Sigmoid colon (tissue), 4 donors: ENCODE measurements around the gene SLC35G4.

Experiments
- POLR2A ChIP-seq, 2 donors: fragments of 450-650 bp; IDR thresholded peaks; one replicate each; pipeline ENCODE4 v1.6.1; 2016; ENCODE audit warnings: antibody characterized with exemption in 2 of 2, mild to moderate bottlenecking in 2 of 2, moderate library complexity in 2 of 2
- POLR2AphosphoS5 ChIP-seq, 4 donors: sonication (generic); formaldehyde crosslinking; IDR thresholded peaks; one replicate each; pipeline ENCODE4 v1.6.1; 2017; ENCODE audit warnings: antibody characterized with exemption in 4 of 4
- TF ChIP-seq, protein P1 (sequence below), 4 experiments: fragments of 450-650 bp in 3 of 4; fragments of 200-600 bp in 1 of 4; IDR thresholded peaks; one replicate each; pipeline ENCODE4 v1.5.1; 2016 to 2019; ENCODE audit warnings: antibody characterized with exemption in 4 of 4, mild to moderate bottlenecking in 3 of 4, moderate library complexity in 2 of 4

DNA sequence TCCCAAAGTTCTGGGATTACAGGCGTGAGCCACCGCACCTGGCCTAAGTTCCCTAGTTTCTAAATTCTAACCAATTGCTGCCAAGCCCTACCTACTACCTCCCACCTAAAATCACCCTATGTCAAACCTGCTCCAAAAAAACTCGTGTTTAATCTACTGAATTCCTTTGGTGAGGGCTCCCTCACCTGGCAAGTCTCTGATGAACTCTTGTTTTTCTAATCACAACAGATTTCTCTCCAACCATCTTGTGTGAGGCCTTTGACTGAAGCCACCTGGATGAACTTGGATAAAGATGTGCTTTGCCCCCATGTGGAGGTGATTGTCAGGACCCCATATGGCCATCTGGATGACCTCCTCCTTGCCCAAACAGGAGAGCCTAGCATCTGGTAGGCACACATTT, 17.4 kb upstream of the SLC35G4 start:
- TF ChIP-seq POLR2A (IDR thresholded peaks at IDR 0.05), result no peak
- TF ChIP-seq, protein P1, sequence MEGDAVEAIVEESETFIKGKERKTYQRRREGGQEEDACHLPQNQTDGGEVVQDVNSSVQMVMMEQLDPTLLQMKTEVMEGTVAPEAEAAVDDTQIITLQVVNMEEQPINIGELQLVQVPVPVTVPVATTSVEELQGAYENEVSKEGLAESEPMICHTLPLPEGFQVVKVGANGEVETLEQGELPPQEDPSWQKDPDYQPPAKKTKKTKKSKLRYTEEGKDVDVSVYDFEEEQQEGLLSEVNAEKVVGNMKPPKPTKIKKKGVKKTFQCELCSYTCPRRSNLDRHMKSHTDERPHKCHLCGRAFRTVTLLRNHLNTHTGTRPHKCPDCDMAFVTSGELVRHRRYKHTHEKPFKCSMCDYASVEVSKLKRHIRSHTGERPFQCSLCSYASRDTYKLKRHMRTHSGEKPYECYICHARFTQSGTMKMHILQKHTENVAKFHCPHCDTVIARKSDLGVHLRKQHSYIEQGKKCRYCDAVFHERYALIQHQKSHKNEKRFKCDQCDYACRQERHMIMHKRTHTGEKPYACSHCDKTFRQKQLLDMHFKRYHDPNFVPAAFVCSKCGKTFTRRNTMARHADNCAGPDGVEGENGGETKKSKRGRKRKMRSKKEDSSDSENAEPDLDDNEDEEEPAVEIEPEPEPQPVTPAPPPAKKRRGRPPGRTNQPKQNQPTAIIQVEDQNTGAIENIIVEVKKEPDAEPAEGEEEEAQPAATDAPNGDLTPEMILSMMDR (IDR thresholded peaks at IDR 0.05), result no peak
- no peak for TF ChIP-seq POLR2AphosphoS5 (IDR thresholded peaks at IDR 0.05)
